T47D (cell line): Measurements from ENCODE around the gene SLC44A3.

Experiments
- DNase-seq, 2 experiments: peaks; one replicate each; pipeline versions ENCODE4 v3.0.0 to v3.0.0-alpha.2; 2011 to 2012; ENCODE audit warnings: low read depth in 1 of 2, low spot score in 1 of 2
- JUND ChIP-seq: IDR thresholded peaks from 2 replicates; pipeline ENCODE4 v1.6.1; 2012; ENCODE audit warnings: low read depth
- in situ Hi-C: cut with HindIII; loops from 2 replicates; pipeline ENCODE4 v1.10.0; 2016; ENCODE audit warnings: low sequenced_read_pairs, low pct_unique_long_range_greater_than_20kb

The SLC44A3 gene

GRCh38 chr1:94805912-94806311 is 14.2 kb upstream of the SLC44A3 start:
- peak in 1 of 2 experiments; percentile 53 for DNase-seq
- no peak for TF ChIP-seq JUND
- in situ Hi-C loops, result no loop called here

GRCh38 chr1:94806441-94806871 is 13.7 kb upstream of the SLC44A3 start:
- TF ChIP-seq JUND, result no peak
- DNase-seq, result no peak
- in situ Hi-C loops, result no loop called here

DNA sequence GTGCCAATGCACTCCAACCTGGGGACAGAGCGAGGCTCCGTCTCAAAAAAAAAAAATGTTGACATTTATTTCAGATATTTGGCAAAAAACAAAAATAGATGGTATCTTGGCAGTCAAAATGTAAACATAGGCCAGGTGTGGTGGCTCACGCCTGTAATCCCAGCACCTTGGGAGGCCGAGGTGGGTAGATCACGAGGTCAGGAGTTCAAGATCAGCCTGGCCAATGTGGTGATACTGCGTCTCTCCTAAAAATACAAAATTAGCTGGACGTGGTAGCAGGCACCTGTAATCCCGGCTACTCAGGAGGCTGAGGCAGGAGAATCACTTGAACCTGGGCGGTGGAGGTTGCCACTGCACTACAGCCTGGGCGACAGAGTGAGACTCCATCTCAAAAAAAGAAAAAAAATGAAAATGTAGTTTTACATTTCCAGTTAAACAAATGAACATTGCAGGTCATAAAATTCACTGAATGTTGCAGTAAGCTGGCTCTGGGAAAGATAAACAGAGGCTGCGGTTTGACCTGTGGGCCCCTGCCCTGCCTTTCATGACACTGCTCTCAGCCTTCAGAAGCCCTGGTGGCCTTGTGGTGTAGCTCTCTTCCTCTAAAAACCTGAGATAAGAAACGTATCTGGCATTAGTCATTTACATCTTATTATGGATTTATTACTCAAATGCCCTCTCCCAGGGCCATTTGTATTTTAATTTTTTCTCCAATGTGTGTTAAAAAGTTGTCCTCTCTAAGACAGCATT is 12.2 kb upstream of the SLC44A3 start:
- TF ChIP-seq JUND, result no peak
- in situ Hi-C loops, result no loop called here
- no peak for DNase-seq

DNA sequence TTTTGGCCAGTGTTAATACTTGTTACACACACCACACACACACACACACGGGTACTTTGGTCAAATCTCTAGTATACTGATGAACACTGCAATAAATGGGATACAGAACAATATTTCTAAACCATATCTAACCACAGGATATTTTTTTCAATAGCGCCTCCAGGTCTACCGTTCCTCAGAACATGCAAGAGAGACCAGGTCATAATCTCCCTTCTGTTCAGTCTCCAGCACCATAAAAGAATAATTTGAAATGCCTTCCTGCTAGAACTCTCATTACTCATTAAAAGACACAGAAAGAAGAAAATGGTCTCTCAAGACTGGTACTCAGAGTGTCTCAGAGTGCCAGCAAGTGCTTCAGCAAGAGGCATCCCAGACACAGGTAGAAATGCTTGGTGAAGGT is 11.5 kb upstream of the SLC44A3 start:
- no peak for TF ChIP-seq JUND
- no peak for DNase-seq
- in situ Hi-C loops, result no loop called here

GRCh38 chr1:94812985-94813384 is 7.2 kb upstream of the SLC44A3 start:
- no peak for DNase-seq
- in situ Hi-C loops, result no loop called here
- no peak for TF ChIP-seq JUND

GRCh38 chr1:94816030-94816429 is 4.1 kb upstream of the SLC44A3 start:
- in situ Hi-C loops, result no loop called here

GRCh38 chr1:94817712-94818111 is 2.4 kb upstream of the SLC44A3 start:
- TF ChIP-seq JUND, result no peak
- in situ Hi-C loops, result no loop called here
- DNase-seq, result no peak

More at GRCh38 chr1:94816030-94816429, 4.1 kb upstream of the SLC44A3 start:
- DNase-seq, result no peak
- no peak for TF ChIP-seq JUND

- in situ Hi-C loops, result no loop called here
- no peak for TF ChIP-seq JUND
- DNase-seq, result no peak
Measured at GRCh38 chr1:94819238-94819944, 766 bp upstream of the SLC44A3 start.

DNA sequence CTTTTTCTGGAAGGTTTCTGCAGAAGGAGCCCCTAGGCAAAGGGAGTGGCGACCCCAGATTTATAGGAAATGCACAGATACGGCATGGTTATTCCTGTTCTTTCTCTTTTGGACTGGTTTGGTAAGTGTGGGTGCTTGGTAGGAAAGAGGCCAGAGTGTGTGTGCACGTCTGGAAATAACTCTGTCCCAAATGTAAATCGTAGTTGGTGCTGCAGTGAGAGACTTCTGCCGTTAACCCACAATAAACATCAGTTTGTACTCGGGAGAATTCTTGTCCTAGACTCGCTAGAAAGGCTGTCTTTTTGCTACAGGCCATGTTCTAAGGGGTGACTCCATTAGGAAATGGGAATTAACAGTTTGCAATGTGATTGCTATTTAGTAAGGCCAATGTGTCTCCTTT is 779 bp downstream of the SLC44A3 start:
- in situ Hi-C loops, result no loop called here
- no peak for TF ChIP-seq JUND
- peak in 1 of 2 experiments; percentile 47 for DNase-seq

- in situ Hi-C loops, result no loop called here
- no peak for TF ChIP-seq JUND
- DNase-seq, result no peak
Measured at GRCh38 chr1:94821636-94822305, 1.6 kb downstream of the SLC44A3 start.

- in situ Hi-C loops, result no loop called here
- DNase-seq, result no peak
- TF ChIP-seq JUND, result no peak
Measured at GRCh38 chr1:94823116-94823515, 3.0 kb downstream of the SLC44A3 start.

GRCh38 chr1:94825936-94826335 is 5.8 kb downstream of the SLC44A3 start:
- in situ Hi-C loops, result no loop called here
- DNase-seq, result no peak
- no peak for TF ChIP-seq JUND

DNA sequence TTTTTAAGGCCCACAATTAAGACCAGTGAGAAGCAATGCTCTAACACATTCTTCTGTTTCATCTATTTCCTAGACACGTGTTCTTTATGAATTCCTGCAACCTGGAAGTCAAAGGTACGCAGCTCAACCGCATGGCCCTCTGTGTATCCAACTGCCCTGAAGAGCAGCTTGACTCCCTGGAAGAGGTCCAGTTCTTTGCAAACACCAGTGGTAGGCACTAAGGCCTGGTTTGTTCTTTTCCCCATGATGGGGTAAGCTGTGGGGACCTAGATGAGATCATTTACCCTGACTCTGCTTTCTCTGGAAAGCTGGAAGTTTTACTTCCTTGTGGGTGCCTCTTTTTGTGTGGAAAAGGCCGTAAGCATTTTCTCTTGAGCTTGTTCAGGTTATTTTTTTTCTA is 7.3 kb downstream of the SLC44A3 start:
- in situ Hi-C loops, result no loop called here
- no peak for DNase-seq
- no peak for TF ChIP-seq JUND
